Erythroblast (primary cell): ENCODE data around the gene ZNF816.

Experiments
- GATA1 ChIP-seq: IDR thresholded peaks from 2 replicates; pipeline ENCODE4 v1.6.1; 2011; ENCODE audit warnings: low read depth, mild to moderate bottlenecking, control low read depth, low read length, moderate library complexity
- POLR2A ChIP-seq: IDR thresholded peaks from 2 replicates; pipeline ENCODE4 v1.6.1; 2011; ENCODE audit warnings: mild to moderate bottlenecking, low read length

- TF ChIP-seq POLR2A = no peak
- no peak for TF ChIP-seq GATA1
Measured at GRCh38 chr19:53008061-53008778, 45.5 kb upstream of the ZNF816 start.
